ENCODE data around the gene ASCL3. TPM values are rescaled to one million over a fixed set of nuclear protein-coding genes. Genes with fewer than 3 reads are reported as not detected.

The ASCL3 gene
- polyA plus RNA-seq, 1 donor (not counting 4 experiments of a cell fraction or from before 2014, with no cell fraction given), result not detected

DNA sequence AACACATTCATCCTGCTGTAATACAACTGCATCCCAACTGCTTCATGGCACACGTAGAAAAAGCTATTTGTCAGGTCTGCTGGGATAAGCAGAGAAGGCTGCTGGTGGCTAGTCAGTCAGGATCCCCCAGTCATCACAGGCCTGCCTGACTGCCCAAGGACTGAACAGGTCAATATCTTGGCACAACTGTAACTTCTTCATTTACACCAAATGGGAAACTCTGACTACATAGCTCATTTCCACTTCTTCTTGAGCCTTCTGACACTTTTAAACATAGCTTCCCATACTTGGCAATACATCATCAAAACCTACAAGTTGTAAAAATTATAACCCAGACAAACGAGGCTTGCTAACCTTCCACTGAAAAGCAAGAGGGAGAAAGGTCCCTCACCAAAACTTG is 18.6 kb upstream of the ASCL3 start:
- no peak overlapping the region for H3K27ac ChIP-seq (ENCODE audit: control insufficient read depth, insufficient read depth, low read length)
- H3K36me3 ChIP-seq (ENCODE audit: control insufficient read depth in 2 of 2, extremely low read depth in 1 of 2, insufficient read depth in 2 of 2, low read length in 2 of 2), result no peaks in the 10 kb centered on the region
- no peaks in the 10 kb centered on the region for H3K27me3 ChIP-seq (ENCODE audit: control insufficient read depth, extremely low read depth, insufficient read depth, low read length)
- dilution Hi-C loops (cut with MboI; ENCODE audit: extremely low pct_ligation_motif_present, low sequenced_read_pairs), result no loop called here
- H3K4me1 ChIP-seq (ENCODE audit: control insufficient read depth, extremely low read depth, insufficient read depth, low read length), result peaks cover 12% of the 10 kb centered on the region
- H3K9me3 ChIP-seq (ENCODE audit: control insufficient read depth, low read depth, low read length), result no peaks in the 10 kb centered on the region
- DNase-seq (ENCODE audit: low read depth, low spot score), result no peak
- no peak overlapping the region for H3K4me3 ChIP-seq (ENCODE audit: control insufficient read depth in 2 of 3, extremely low read depth in 1 of 3, insufficient read depth in 2 of 3, low read depth in 1 of 3, low read length in 3 of 3)
- no peak overlapping the region for H3K4me2 ChIP-seq (ENCODE audit: control insufficient read depth, extremely low read depth, insufficient read depth, low read depth, low read length)
- no peak overlapping the region for H3K9ac ChIP-seq (ENCODE audit: control insufficient read depth, extremely low read depth, insufficient read depth, low read length)
- no peak overlapping the region for H2AFZ ChIP-seq (ENCODE audit: control insufficient read depth, low read length)
- no peaks in the 10 kb centered on the region for H3K9me1 ChIP-seq (ENCODE audit: control insufficient read depth, extremely low read depth, insufficient read depth, low read length)
- H3K79me2 ChIP-seq (ENCODE audit: control insufficient read depth, insufficient read depth, low read length), result peaks cover 47% of the 10 kb centered on the region
- FAIRE-seq, result no peak
- no peak for TF ChIP-seq EZH2 (IDR thresholded peaks at IDR 0.05; ENCODE audit: low read length)
- no peaks in the 10 kb centered on the region for H4K20me1 ChIP-seq (ENCODE audit: control insufficient read depth, extremely low read depth, insufficient read depth, low read length)

DNA sequence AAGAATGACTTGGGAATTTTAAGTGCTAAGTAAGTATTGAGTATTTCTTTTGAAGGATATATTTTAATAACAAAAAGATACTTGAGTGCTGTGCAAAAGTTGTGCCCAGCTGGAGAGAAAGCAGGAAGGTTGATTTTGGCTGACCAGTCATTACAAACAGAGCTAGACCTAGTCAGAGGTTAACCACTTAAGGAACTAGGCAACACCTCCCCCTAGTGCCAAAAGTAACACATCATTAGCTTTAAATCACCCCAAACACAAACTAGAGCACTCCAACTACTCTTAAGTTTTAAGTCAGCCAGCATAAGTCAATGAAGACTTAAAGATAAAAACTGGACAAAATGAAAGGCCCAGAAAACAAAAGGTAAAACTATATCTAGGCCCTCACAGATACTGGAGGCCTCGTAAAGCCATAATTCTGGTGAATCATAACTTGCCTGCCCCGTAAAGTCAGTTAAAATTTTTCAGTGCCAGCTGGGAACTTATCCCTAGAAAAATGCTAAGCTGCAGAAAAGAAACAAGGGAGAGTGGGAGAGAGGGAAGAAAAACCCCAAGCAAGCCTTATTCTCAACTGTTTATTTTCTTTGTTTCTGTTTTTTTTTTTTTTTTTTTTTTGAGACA is 16.8 kb upstream of the ASCL3 start:
- peak; percentile 58 to 67 (median 62) for TF ChIP-seq CTCF (optimal IDR thresholded peaks at IDR 0.05 in 1 of 3, IDR thresholded peaks at IDR 0.05 in 1 of 3, conservative IDR thresholded peaks at IDR 0.05 in 1 of 3; ENCODE audit: extremely low read depth in 1 of 3, insufficient read depth in 2 of 3, low read length in 3 of 3)
- TF ChIP-seq EZH2 (IDR thresholded peaks at IDR 0.05; ENCODE audit: low read length), result no peak
- H3K27ac ChIP-seq (ENCODE audit: control insufficient read depth, insufficient read depth, low read length), result no peak overlapping the region
- H3K9ac ChIP-seq (ENCODE audit: control insufficient read depth, extremely low read depth, insufficient read depth, low read length), result no peak overlapping the region
- peak; percentile 96 for FAIRE-seq
- DNase-seq (ENCODE audit: low read depth, low spot score), result peak; percentile 55
- no peaks in the 10 kb centered on the region for H3K9me1 ChIP-seq (ENCODE audit: control insufficient read depth, extremely low read depth, insufficient read depth, low read length)
- H4K20me1 ChIP-seq (ENCODE audit: control insufficient read depth, extremely low read depth, insufficient read depth, low read length), result no peaks in the 10 kb centered on the region
- no peak overlapping the region for H3K4me2 ChIP-seq (ENCODE audit: control insufficient read depth, extremely low read depth, insufficient read depth, low read depth, low read length)
- no peak overlapping the region for H2AFZ ChIP-seq (ENCODE audit: control insufficient read depth, low read length)
- peaks cover 5 to 7% of the 10 kb centered on the region in 2 experiments for H3K36me3 ChIP-seq (ENCODE audit: control insufficient read depth in 2 of 2, extremely low read depth in 1 of 2, insufficient read depth in 2 of 2, low read length in 2 of 2)
- no peak overlapping the region for H3K4me3 ChIP-seq (ENCODE audit: control insufficient read depth in 2 of 3, extremely low read depth in 1 of 3, insufficient read depth in 2 of 3, low read depth in 1 of 3, low read length in 3 of 3)
- H3K27me3 ChIP-seq (ENCODE audit: control insufficient read depth, extremely low read depth, insufficient read depth, low read length), result no peaks in the 10 kb centered on the region
- dilution Hi-C loops (cut with MboI; ENCODE audit: extremely low pct_ligation_motif_present, low sequenced_read_pairs), result no loop called here
- peaks cover 12% of the 10 kb centered on the region for H3K4me1 ChIP-seq (ENCODE audit: control insufficient read depth, extremely low read depth, insufficient read depth, low read length)
- H3K9me3 ChIP-seq (ENCODE audit: control insufficient read depth, low read depth, low read length), result no peaks in the 10 kb centered on the region
- H3K79me2 ChIP-seq (ENCODE audit: control insufficient read depth, insufficient read depth, low read length), result peaks cover 49% of the 10 kb centered on the region

DNA sequence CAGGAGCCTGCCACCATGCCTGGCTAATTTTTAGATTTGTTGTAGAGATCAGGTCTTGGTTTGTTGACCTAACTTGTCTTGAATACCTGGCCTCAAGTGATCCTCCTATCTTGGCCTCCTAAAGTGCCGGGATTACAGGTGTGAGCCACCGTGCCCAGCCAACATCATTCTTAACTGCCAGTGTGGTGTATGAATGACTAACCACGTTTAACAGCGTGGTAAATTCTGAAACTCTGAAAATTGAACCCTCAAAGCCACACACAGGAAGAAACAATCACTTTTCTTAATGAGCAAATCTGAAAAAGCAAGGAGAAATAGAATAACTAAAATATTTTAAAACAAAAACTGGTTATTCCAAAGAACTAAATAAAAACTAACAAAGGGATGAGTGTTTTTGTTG is 14.0 kb upstream of the ASCL3 start:
- H4K20me1 ChIP-seq (ENCODE audit: control insufficient read depth, extremely low read depth, insufficient read depth, low read length), result no peaks in the 10 kb centered on the region
- no peak overlapping the region for H3K27ac ChIP-seq (ENCODE audit: control insufficient read depth, insufficient read depth, low read length)
- no peak overlapping the region for H3K9ac ChIP-seq (ENCODE audit: control insufficient read depth, extremely low read depth, insufficient read depth, low read length)
- no peak overlapping the region for H2AFZ ChIP-seq (ENCODE audit: control insufficient read depth, low read length)
- no peaks in the 10 kb centered on the region for H3K9me1 ChIP-seq (ENCODE audit: control insufficient read depth, extremely low read depth, insufficient read depth, low read length)
- peaks cover 8 to 9% of the 10 kb centered on the region in 2 experiments for H3K36me3 ChIP-seq (ENCODE audit: control insufficient read depth in 2 of 2, extremely low read depth in 1 of 2, insufficient read depth in 2 of 2, low read length in 2 of 2)
- no peak overlapping the region for H3K4me3 ChIP-seq (ENCODE audit: control insufficient read depth in 2 of 3, extremely low read depth in 1 of 3, insufficient read depth in 2 of 3, low read depth in 1 of 3, low read length in 3 of 3)
- H3K27me3 ChIP-seq (ENCODE audit: control insufficient read depth, extremely low read depth, insufficient read depth, low read length), result no peaks in the 10 kb centered on the region
- H3K4me1 ChIP-seq (ENCODE audit: control insufficient read depth, extremely low read depth, insufficient read depth, low read length), result no peaks in the 10 kb centered on the region
- dilution Hi-C loops (cut with MboI; ENCODE audit: extremely low pct_ligation_motif_present, low sequenced_read_pairs), result no loop called here
- DNase-seq (ENCODE audit: low read depth, low spot score) (no peak), FAIRE-seq (no peak)
- TF ChIP-seq EZH2 (IDR thresholded peaks at IDR 0.05; ENCODE audit: low read length) (no peak), CTCF (optimal IDR thresholded peaks at IDR 0.05 in 1 of 3, IDR thresholded peaks at IDR 0.05 in 1 of 3, conservative IDR thresholded peaks at IDR 0.05 in 1 of 3; ENCODE audit: extremely low read depth in 1 of 3, insufficient read depth in 2 of 3, low read length in 3 of 3) (no peak)
- H3K4me2 ChIP-seq (ENCODE audit: control insufficient read depth, extremely low read depth, insufficient read depth, low read depth, low read length), result no peak overlapping the region
- peaks cover 29% of the 10 kb centered on the region for H3K79me2 ChIP-seq (ENCODE audit: control insufficient read depth, insufficient read depth, low read length)
- H3K9me3 ChIP-seq (ENCODE audit: control insufficient read depth, low read depth, low read length), result no peaks in the 10 kb centered on the region

Measured in keratinocyte (primary cell).